HuH-7.5 (cell line): Measurements from ENCODE around the gene SDHC.

Experiments
- DNase-seq: peaks from one replicate; pipeline ENCODE4 v3.0.0; 2011; ENCODE audit warnings: low spot score

SDHC gene

GRCh38 chr1:161314201-161314981 lies at the start of gene SDHC:
Gene SDHC (plus strand): TSS chr1:161314381. CDS start chr1:161314406, 25 bp downstream.
- DNase-seq = peak; percentile 84

GRCh38 chr1:161265305-161265704 lies 48.9 kb upstream of the SDHC start:
- DNase-seq = no peak

- no peak for DNase-seq
Observed at GRCh38 chr1:161266202-161266601, 48.0 kb upstream of the SDHC start.

GRCh38 chr1:161266836-161267235 lies 47.3 kb upstream of the SDHC start:
- DNase-seq = no peak

- no peak for DNase-seq
Observed at GRCh38 chr1:161267321-161267720, 46.9 kb upstream of the SDHC start.

- DNase-seq = no peak
Observed at GRCh38 chr1:161273402-161273801, 40.8 kb upstream of the SDHC start.

- no peak for DNase-seq
Observed at GRCh38 chr1:161274874-161275273, 39.3 kb upstream of the SDHC start.

GRCh38 chr1:161282991-161283390 lies 31.2 kb upstream of the SDHC start:
- DNase-seq = no peak

GRCh38 chr1:161285113-161285512 lies 29.1 kb upstream of the SDHC start:
- no peak for DNase-seq

GRCh38 chr1:161285521-161285920 lies 28.7 kb upstream of the SDHC start:
- no peak for DNase-seq

GRCh38 chr1:161287482-161288054 lies 26.6 kb upstream of the SDHC start:
- DNase-seq = peak; percentile 31

GRCh38 chr1:161290779-161291178 lies 23.4 kb upstream of the SDHC start:
- DNase-seq = no peak

- DNase-seq = no peak
Observed at GRCh38 chr1:161297415-161297814, 16.8 kb upstream of the SDHC start.

- no peak for DNase-seq
Observed at GRCh38 chr1:161298116-161298515, 16.1 kb upstream of the SDHC start.

GRCh38 chr1:161299347-161299746 lies 14.8 kb upstream of the SDHC start:
- no peak for DNase-seq

GRCh38 chr1:161300478-161300877 lies 13.7 kb upstream of the SDHC start:
- no peak for DNase-seq

GRCh38 chr1:161304927-161305866 lies 9.0 kb upstream of the SDHC start:
- DNase-seq = no peak

GRCh38 chr1:161305867-161306519 lies 8.2 kb upstream of the SDHC start:
- no peak for DNase-seq

GRCh38 chr1:161307230-161307768 lies 6.9 kb upstream of the SDHC start:
- no peak for DNase-seq

GRCh38 chr1:161307892-161308638 lies 6.1 kb upstream of the SDHC start:
- DNase-seq = no peak

- DNase-seq = no peak
Observed at GRCh38 chr1:161309868-161310267, 4.3 kb upstream of the SDHC start, which contains the start of gene MPZ. Gene MPZ (minus strand): TSS chr1:161309968. CDS start chr1:161309905, 63 bp downstream.
